NOMO-1 treated with dmso at 0.1 percent for 144 hours (cell line): ENCODE measurements around the gene FBRSL1.
A peak's percentile ranks its signal among the peaks of the same experiment; 100 is the strongest.

ENCODE experiments used
- DNase-seq: peaks from one replicate; lab custom pipeline; 2025; ENCODE audit not compliant: unreplicated experiment; lab: John Stamatoyannopoulos, UW

Gene FBRSL1

DNA sequence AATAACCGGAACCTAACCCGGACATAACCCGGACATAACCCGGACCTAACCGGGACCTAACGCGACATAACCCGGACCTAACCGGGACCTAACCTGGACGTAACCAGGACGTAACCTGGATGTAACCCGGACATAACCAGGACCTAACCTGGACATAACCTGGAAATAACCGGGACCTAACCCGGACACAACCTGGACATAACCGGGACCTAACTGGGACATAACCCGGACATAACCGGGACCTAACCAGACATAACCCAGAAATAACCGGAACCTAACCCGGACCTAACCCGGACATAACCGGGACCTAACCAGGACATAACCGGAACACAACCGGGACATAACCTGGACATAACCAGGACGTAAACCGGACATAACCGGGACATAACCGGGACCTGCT is 6.7 kb upstream of the FBRSL1 start:
- DNase-seq, result no peak

GRCh38 chr12:132483612-132484011 is 6.3 kb upstream of the FBRSL1 start:
- no peak for DNase-seq

DNA sequence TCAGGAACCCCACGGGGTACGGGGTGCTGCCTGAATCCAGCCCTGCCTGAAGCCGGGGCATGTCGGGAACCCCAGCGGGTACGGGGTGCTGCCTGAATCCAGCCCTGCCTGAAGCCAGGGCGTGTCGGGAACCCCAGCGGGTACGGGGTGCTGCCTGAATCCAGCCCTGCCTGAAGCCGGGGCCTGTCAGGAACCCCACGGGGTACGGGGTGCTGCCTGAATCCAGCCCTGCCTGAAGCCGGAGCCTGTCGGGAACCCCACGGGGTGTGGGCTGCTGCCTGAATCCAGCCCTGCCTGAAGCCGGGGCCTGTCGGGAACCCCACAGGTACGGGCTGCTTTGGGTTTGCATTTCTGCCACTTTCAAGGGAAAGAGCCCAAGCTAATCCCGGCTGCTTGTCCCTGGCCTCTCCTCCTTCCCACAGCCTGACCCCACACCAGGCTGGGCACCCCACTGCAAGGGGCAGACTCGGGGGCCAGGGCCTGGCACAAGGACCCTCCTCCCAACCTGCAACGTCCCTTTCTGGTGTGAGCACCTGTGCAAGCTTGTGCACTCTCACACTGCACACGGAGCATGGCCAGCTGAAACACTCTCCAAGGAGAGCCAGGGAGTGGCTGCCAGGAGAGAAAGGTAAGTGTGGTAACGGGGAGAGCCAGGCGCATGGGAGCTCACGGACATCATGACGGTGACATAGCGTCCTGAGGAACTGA is 5.6 kb upstream of the FBRSL1 start:
- DNase-seq, result no peak

GRCh38 chr12:132484891-132485441 is 5.0 kb upstream of the FBRSL1 start:
- DNase-seq, result no peak

GRCh38 chr12:132485619-132486018 is 4.3 kb upstream of the FBRSL1 start:
- DNase-seq, result no peak

- no peak for DNase-seq
These were observed 3.8 kb upstream of the FBRSL1 start for GRCh38 chr12:132486168-132486567.

- no peak for DNase-seq
These were observed 3.4 kb upstream of the FBRSL1 start for GRCh38 chr12:132486576-132486975.

DNA sequence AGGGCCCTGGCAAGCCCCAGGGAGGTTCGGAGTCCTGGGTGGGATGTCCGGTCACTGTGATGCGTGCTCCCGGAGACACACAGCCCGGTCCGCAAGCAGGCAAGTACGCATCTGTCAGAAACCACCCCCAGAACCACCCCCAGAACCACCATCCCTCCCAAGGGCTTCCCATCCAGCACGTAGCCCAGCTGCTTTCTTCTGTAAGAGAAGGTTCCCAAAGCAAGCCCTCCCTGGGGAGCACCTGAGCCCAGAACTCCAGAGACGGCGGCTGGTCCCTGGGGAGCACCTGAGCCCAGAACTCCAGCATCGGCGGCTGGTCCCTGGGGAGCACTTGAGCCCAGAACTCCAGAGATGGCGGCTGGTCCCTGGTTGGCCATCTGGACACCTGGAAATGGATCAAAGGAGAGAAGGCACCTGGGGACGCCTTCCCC is 2.6 kb upstream of the FBRSL1 start:
- no peak for DNase-seq

- peak; percentile 95 for DNase-seq
These were observed 1.5 kb upstream of the FBRSL1 start for GRCh38 chr12:132488127-132489077.

DNA sequence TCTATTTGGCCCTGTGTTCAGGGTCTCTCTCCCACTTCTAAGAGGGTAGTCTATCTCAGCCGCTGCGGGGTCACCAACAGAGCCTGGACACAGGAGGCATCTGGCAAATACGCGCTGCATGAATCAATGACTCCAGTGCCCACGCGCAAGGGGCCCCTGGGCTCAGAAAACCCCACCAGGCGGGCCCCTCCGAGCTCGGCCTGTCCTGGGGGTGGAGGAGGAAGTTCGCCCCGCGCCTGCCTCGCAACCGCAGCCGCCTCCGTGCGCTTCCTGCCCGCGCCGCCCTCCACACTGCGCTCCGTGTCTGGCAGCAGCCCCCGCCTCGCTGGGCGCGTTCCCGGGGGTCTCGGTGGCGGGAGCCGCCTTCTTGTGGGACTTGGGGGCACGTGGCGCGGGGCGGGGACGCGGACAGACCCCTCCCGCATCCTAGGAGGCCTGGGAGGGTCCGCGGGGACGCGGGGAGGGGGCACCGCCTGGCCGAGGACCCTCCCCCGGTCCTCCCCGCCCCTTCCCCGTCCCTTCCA is 811 bp upstream of the FBRSL1 start:
- peak; percentile 56 for DNase-seq

GRCh38 chr12:132490422-132491137 is 629 bp downstream of the FBRSL1 start:
- DNase-seq, result no peak

DNA sequence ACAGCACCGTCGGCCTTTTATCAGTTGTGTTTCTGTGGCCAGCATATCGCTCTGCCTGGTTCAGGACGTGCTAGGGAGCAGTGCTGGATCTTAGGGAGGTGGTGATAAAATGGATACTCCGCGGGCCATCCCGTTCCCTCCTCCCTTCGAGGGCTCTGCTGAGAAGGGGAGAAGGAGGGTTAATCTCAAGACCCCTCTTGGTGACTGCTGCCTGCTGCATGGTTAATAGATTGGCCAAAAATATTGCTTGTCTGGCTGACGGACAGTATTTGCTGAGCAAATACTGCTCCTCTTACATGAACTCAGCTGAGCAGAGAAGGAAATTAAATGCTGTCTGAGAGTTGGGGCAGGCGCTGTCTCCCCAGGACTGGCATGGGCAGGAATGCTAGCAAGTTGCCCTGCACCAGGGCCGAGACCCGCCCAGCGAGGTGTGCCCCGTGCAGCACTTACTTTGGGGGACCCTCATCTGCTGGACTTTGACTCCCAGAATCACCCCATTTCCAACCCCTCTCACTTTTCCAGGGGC is 1.2 kb downstream of the FBRSL1 start:
- no peak for DNase-seq

- no peak for DNase-seq
These were observed 1.9 kb downstream of the FBRSL1 start for GRCh38 chr12:132491761-132492378.

- no peak for DNase-seq
These were observed 2.6 kb downstream of the FBRSL1 start for GRCh38 chr12:132492522-132492921.

- no peak for DNase-seq
These were observed 3.0 kb downstream of the FBRSL1 start for GRCh38 chr12:132492951-132493350.

DNA sequence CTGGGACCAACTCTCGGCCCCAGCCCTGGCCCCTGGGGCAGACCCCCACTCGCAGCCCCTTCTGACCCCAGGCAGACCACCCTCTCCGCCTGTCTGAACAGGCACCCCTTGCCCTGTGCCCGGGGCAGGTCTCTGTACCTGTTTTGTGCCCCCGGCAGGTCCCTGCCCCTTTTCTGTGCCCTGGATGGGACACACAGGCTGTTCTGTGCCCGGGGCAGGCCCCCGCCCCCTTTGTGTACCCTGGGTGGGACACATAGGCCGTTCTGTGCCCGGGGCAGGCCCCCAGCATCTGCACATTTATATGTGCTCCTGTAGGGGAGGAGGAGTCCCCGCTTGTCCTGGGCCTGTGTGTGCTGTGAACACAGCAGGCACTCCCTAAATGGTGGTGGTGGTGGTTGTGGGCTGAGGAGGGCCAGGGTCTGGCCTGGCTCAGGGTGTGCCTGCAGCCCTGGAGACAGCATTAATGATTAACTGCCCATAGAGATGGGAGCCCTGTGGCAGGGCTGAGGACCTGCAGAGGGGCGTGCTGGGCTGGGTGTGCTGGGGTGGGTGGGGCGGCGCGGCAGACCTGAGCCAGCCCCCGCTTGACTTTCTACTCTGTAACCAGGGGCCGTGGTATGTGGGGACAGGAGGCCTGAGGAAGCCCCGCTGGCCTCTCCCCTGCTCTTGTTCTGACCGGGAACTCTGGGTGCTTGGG is 3.7 kb downstream of the FBRSL1 start:
- no peak for DNase-seq

DNA sequence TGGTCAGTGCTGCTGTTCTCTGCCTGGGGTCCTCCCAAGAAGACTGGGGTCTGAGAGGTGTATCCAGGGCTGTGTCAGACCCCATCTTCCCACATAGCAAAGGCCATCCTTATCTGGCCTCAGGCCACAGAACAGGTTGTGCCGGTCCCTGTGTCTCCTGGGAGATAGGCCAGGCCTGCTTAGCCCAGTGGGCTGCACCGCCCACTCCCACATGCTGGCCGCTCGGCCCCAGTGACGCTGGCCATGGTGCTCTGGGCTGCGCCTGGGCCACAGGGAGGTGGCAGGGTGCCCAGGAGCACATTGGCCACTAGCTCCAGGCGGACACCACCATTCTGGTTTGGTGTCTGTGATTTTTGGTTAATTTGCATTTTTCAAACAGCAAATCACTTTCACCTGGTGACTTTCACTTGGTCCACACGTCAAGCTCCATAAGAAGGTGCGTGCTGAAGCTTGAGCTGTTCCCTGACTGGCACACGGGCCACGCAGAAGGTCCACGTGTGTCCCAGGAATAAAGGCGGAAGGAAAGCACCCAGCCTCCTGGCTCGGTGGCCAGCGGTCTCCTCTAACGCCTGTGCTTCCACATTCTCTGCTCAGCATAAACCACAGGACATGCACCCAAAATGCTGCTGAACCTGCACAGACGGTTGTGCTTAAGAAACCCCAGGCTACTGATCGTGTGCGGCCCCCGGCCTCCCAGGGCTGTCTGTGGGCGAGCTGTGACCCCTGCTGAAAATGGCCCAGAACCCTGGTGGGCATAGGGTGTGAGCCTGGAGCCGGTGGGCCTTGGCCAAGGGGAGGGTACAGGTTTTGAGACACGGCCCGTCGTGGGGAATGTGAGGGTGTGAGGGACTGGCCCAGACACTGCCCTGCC is 4.6 kb downstream of the FBRSL1 start:
- DNase-seq, result no peak

DNA sequence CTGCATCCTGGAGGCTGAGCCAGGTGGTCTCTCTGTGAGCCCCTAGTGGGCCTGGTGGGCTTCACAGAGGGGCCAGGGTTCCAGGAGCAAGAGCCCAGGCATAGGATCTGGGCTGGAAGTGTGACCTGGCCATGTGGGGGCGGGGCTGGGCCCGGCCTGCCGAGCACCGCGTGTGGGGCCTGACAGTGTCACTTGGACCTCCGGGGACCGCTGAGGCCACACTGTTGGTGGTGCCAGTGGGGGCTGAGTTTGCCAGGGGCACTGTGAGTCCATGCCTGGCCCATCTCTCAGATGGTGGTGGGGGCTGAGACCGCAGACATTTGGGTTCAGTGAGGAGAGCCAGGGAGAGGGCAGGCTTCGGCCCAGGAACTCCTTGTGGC is 5.2 kb downstream of the FBRSL1 start:
- no peak for DNase-seq
